ENCODE measurements around the gene KLHDC9. TPM values are rescaled to one million over a fixed set of nuclear protein-coding genes. Genes with fewer than 3 reads are reported as not detected.
"Not testable (repeated sequence)": the region's sequence is repeated elsewhere in the genome, so short reads cannot be mapped to it uniquely, and the experiment has no call there.

KLHDC9 gene
- total and polyA plus RNA-seq, 2 of the 13 experiments (the other 11 are each of a cell fraction or from before 2014, with no cell fraction given), result 2.9 TPM

- TF ChIP-seq ZNF460 (CRISPR knock-in tag; IDR thresholded peaks at IDR 0.05; ENCODE audit: borderline replicate concordance) (peak; percentile 36; the same call in 1 of the 2 replicates), KDM3A (CRISPR knock-in tag; IDR thresholded peaks at IDR 0.05; ENCODE audit: low read depth) (no peak), EP300 (IDR thresholded peaks at IDR 0.05; ENCODE audit: low read depth in 2 of 2, low read length in 2 of 2) (no peak), EP300 (CRISPR knock-in tag; IDR thresholded peaks at IDR 0.05; ENCODE audit: borderline replicate concordance) (peak; percentile 25; the same call in 1 of the 2 replicates)
These were observed 17.1 kb downstream of the KLHDC9 start (continued) for GRCh38 chr1:161115132-161115711.

- H3K36me3 ChIP-seq (replicated peaks in 1 of 2; ENCODE audit: control insufficient read depth in 1 of 2, insufficient read depth in 2 of 2, low read length in 2 of 2), result peaks cover 2 to 17% of the 10 kb centered on the region in 2 experiments
- intact Hi-C loops (cut with micrococcal nuclease; ENCODE audit: unreplicated experiment); DNase-seq (ENCODE audit: low spot score); H3K9ac ChIP-seq (ENCODE audit: insufficient read depth, low read depth, low read length); in situ Hi-C loops (cut with HindIII; ENCODE audit: extremely low pct_ligation_motif_present, low pct_unique_long_range_greater_than_20kb); H3K27me3 ChIP-seq (ENCODE audit: control insufficient read depth in 1 of 2, insufficient read depth in 2 of 2, low read length in 2 of 2); H3K9me3 ChIP-seq (ENCODE audit: low read length); H2AFZ ChIP-seq (ENCODE audit: low read length); FAIRE-seq; ATAC-seq; CTCF ChIA-PET (ENCODE audit: low intra/inter-chr PET ratio, low total read pairs); H3K27ac ChIP-seq (ENCODE audit: extremely low read length, insufficient read depth, low read length); BruUV-seq (replicated peaks): not testable (repeated sequence)
- POLR2A ChIA-PET, result interaction anchor here (2.4 to 2.8 kb wide), 2 partner anchors 17 to 70 kb away, joined by 9 to 19 read pairs; partner anchors contain the start of genes KLHDC9 and USF1
- H3K79me2 ChIP-seq (ENCODE audit: insufficient read depth, low read length), result peaks cover 82% of the 10 kb centered on the region
- peaks cover 11% of the 10 kb centered on the region; the same call in 1 of the 2 replicates for H4K20me1 ChIP-seq (ENCODE audit: insufficient read depth, low read length)
- peak overlapping the region; percentile 98 for H3K4me2 ChIP-seq (ENCODE audit: low read depth, low read length)
- H3K4me1 ChIP-seq (ENCODE audit: insufficient read depth, low read length), result peaks cover 65% of the 10 kb centered on the region
- H3K4me3 ChIP-seq (replicated peaks in 1 of 3; ENCODE audit: insufficient read depth in 1 of 3, low read depth in 2 of 3, low read length in 3 of 3), result peak overlapping the region in 2 of 3 experiments; percentile 3 to 17; a peak in 1 of 6 replicates
- 0 out of 2 replicates have a peak, but pooled peaks have one; percentile 10 for TF ChIP-seq ZBTB33 (CRISPR knock-in tag; IDR thresholded peaks at IDR 0.05)
- WGBS (ENCODE audit: low lambda C conversion rate), result 100% methylated on average over 6 of the region's 6 CpGs
These were observed 17.8 kb downstream of the KLHDC9 start for GRCh38 chr1:161115961-161116360.

Measured in HepG2 (cell line).